Measurements from ENCODE around the gene DAB1. TPM values are rescaled to one million over a fixed set of nuclear protein-coding genes. Genes with fewer than 3 reads are reported as not detected.

DAB1 gene
- total and polyA plus RNA-seq, 10 of the 15 experiments (the other 5 are each of a cell fraction or from before 2014, with no cell fraction given) = 0.02 to 0.10 (median 0.03) TPM; not detected in 5

- ChIA-PET CTCF (no interaction called here), SMC1A (ENCODE audit: uncharacterized antibody, unreplicated experiment) (no interaction called here), POLR2A (no interaction called here), RAD21 (ENCODE audit: unreplicated experiment) (no interaction called here)
- DNase-seq (ENCODE audit: low read depth, low spot score) = no peak
- no peak for FAIRE-seq
- H3K9ac ChIP-seq (ENCODE audit: control insufficient read depth, insufficient read depth, low read length) = no peak overlapping the region
- H3K27ac ChIP-seq (ENCODE audit: control insufficient read depth, insufficient read depth) = no peak overlapping the region
- no peaks in the 10 kb centered on the region for H3K4me1 ChIP-seq (ENCODE audit: control insufficient read depth, insufficient read depth, low read length)
- H3K79me2 ChIP-seq (ENCODE audit: control insufficient read depth, insufficient read depth, low read length) = no peaks in the 10 kb centered on the region
- H2AFZ ChIP-seq (ENCODE audit: control insufficient read depth, low read depth, low read length) = no peak overlapping the region
- intact Hi-C loops (cut with micrococcal nuclease; ENCODE audit: unreplicated experiment) (no loop called here), in situ Hi-C loops (cut with MboI) (no loop called here)
- no peaks in the 10 kb centered on the region for H4K20me1 ChIP-seq (ENCODE audit: control insufficient read depth, insufficient read depth)
- WGBS (ENCODE audit: insufficient coverage, insufficient replicate concordance, low lambda C conversion rate, missing lambda C conversion rate) = 17% methylated on average over 4 of the region's 4 CpGs
- H3K36me3 ChIP-seq (ENCODE audit: control insufficient read depth in 2 of 2, insufficient read depth in 2 of 2, low read length in 1 of 2) = no peaks in the 10 kb centered on the region
- H3K9me3 ChIP-seq (replicated peaks; ENCODE audit: control insufficient read depth, insufficient read depth, low read length) = no peaks in the 10 kb centered on the region
- no TSS peak for BruUV-seq (replicated peaks)
- no peaks in the 10 kb centered on the region; a peak in 2 of 4 replicates for H3K27me3 ChIP-seq (replicated peaks in 1 of 2; ENCODE audit: control insufficient read depth in 2 of 2, insufficient read depth in 2 of 2, low read length in 1 of 2)
- ATAC-seq = no peak
- H3K4me3 ChIP-seq = no peak overlapping the region
- H3K4me2 ChIP-seq (ENCODE audit: control insufficient read depth, insufficient read depth) = no peak overlapping the region
- TF ChIP-seq NR2C1 (IDR thresholded peaks at IDR 0.05) (no peak), NFYB (IDR thresholded peaks at IDR 0.05; ENCODE audit: insufficient read depth, low read depth, low read length) (no peak), ZNF592 (IDR thresholded peaks at IDR 0.05) (no peak), NKRF (conservative IDR thresholded peaks at IDR 0.05) (no peak), MEF2B (IDR thresholded peaks at IDR 0.05; ENCODE audit: partially characterized antibody, poor library complexity, severe bottlenecking) (no peak), ZNF217 (IDR thresholded peaks at IDR 0.05) (no peak), SP1 (IDR thresholded peaks at IDR 0.05; ENCODE audit: low read depth, low read length) (no peak), USF1 (IDR thresholded peaks at IDR 0.05; ENCODE audit: borderline replicate concordance, extremely low read length, insufficient read depth, low read depth, low read length) (no peak), MLLT1 (IDR thresholded peaks at IDR 0.05) (no peak), YY1 (IDR thresholded peaks at IDR 0.05; ENCODE audit: low read depth, low read length) (no peak), SMC3 (IDR thresholded peaks at IDR 0.05; ENCODE audit: borderline replicate concordance, low read length) (no peak), IKZF1 (conservative IDR thresholded peaks at IDR 0.05) (no peak), SMARCA5 (IDR thresholded peaks at IDR 0.05) (no peak), FOXK2 (IDR thresholded peaks at IDR 0.05) (no peak), ZBED1 (IDR thresholded peaks at IDR 0.05; ENCODE audit: borderline replicate concordance) (no peak), HDAC2 (IDR thresholded peaks at IDR 0.05) (no peak), WRNIP1 (IDR thresholded peaks at IDR 0.05; ENCODE audit: borderline replicate concordance, low read depth, low read length) (no peak), EP300 (IDR thresholded peaks at IDR 0.05; ENCODE audit: borderline replicate concordance in 1 of 2, control insufficient read depth in 1 of 2, low read depth in 2 of 2, low read length in 2 of 2) (no peak)
These were observed 334.6 kb downstream of the DAB1 start for GRCh38 chr1:57089221-57089620.
